Mesendoderm (in vitro differentiated cells): Measurements from ENCODE around the gene MMEL1.
A peak's percentile ranks its signal among the peaks of the same experiment; 100 is the strongest.
"Not testable (repeated sequence)": the region's sequence is repeated elsewhere in the genome, so short reads cannot be mapped to it uniquely, and the experiment has no call there.

ENCODE experiments used
- DNase-seq: peaks from one replicate; pipeline ENCODE4 v3.0.0; 2013
- H2AK5ac ChIP-seq: 2 replicates; pipeline ENCODE4 v1.6.1; 2013; ENCODE audit warnings: low read length, inconsistent platforms
- H2BK120ac ChIP-seq: 2 replicates; pipeline ENCODE4 v1.6.1; 2013; ENCODE audit warnings: low read depth, mild to moderate bottlenecking, low read length, moderate library complexity, mixed read lengths
- H2BK15ac ChIP-seq: replicated peaks from 2 replicates; pipeline ENCODE4 v1.6.1; 2013; ENCODE audit warnings: low read depth, mild to moderate bottlenecking, moderate library complexity
- H2BK5ac ChIP-seq: 2 replicates; pipeline ENCODE4 v1.6.1; 2013; ENCODE audit warnings: low read length, inconsistent platforms
- H3K18ac ChIP-seq: 2 replicates; pipeline ENCODE4 v1.6.1; 2013; ENCODE audit warnings: mild to moderate bottlenecking, low read length, mixed read lengths
- H3K23ac ChIP-seq: one replicate; pipeline ENCODE4 v1.6.1; 2013; ENCODE audit warnings: low read length
- H3K27ac ChIP-seq: 2 replicates; pipeline ENCODE4 v1.5.1; 2013; ENCODE audit warnings: low read depth, mild to moderate bottlenecking, inconsistent platforms, low read length, moderate library complexity
- H3K27me3 ChIP-seq: 2 replicates; pipeline ENCODE4 v1.6.1; 2013; ENCODE audit warnings: low read length, control low read depth, mild to moderate bottlenecking, inconsistent platforms; ENCODE audit not compliant: insufficient read depth, poor library complexity
- H3K36me3 ChIP-seq: 2 replicates; pipeline ENCODE4 v1.6.1; 2013; ENCODE audit warnings: low read length, inconsistent platforms; ENCODE audit not compliant: control insufficient read depth, insufficient read depth
- H3K4ac ChIP-seq: one replicate; pipeline ENCODE4 v1.6.1; 2013; ENCODE audit warnings: low read depth, mild to moderate bottlenecking, low read length, moderate library complexity
- H3K4me1 ChIP-seq: 2 replicates; pipeline ENCODE4 v1.6.1; 2013; ENCODE audit warnings: low read depth, low read length, inconsistent platforms; ENCODE audit not compliant: control insufficient read depth
- H3K4me2 ChIP-seq: 2 replicates; pipeline ENCODE4 v1.6.1; 2013; ENCODE audit warnings: low read length
- H3K4me3 ChIP-seq: 2 replicates; pipeline ENCODE4 v1.5.1; 2013; ENCODE audit warnings: mild to moderate bottlenecking, low read length
- H3K56ac ChIP-seq: one replicate; pipeline ENCODE4 v1.6.1; 2013; ENCODE audit warnings: low read length
- H3K79me1 ChIP-seq: 2 replicates; pipeline ENCODE4 v1.6.1; 2013; ENCODE audit warnings: low read length, inconsistent platforms
- H3K79me2 ChIP-seq: 2 replicates; pipeline ENCODE4 v1.6.1; 2013; ENCODE audit warnings: mild to moderate bottlenecking, low read length; ENCODE audit not compliant: control insufficient read depth, insufficient read depth
- H3K9ac ChIP-seq: 2 replicates; pipeline ENCODE4 v1.6.1; 2013; ENCODE audit warnings: low read length, inconsistent platforms
- H4K5ac ChIP-seq: one replicate; pipeline ENCODE4 v1.6.1; 2013; ENCODE audit warnings: low read length
- H4K8ac ChIP-seq: one replicate; pipeline ENCODE4 v1.6.1; 2013; ENCODE audit warnings: low read depth, mild to moderate bottlenecking, control low read depth, low read length, moderate library complexity
- WGBS: extraction: QIAGEN DNeasy Blood & Tissue Kit; methylation state at CpG from one replicate; pipeline ENCODE4 v1.1.7; 2013; ENCODE audit warnings: low lambda C conversion rate, missing lambda C conversion rate; ENCODE audit not compliant: insufficient coverage; ENCODE audit errors: extremely low coverage; 5-methylcytosine and 5-hydroxymethylcytosine counted together

MMEL1 gene

GRCh38 chr1:2582391-2582790 is 50.4 kb downstream of the MMEL1 start:
- Histone ChIP-seq H3K18ac (no peak overlapping the region), H3K4me1 (peaks cover 1% of the 10 kb centered on the region), H3K36me3 (no peaks in the 10 kb centered on the region), H3K27ac (no peak overlapping the region), H2BK5ac (no peak overlapping the region), H3K23ac (no peak overlapping the region), H2BK15ac (no peak overlapping the region), H3K79me2 (no peaks in the 10 kb centered on the region), H3K4ac (no peak overlapping the region), H3K4me3 (no peak overlapping the region), H4K8ac (no peak overlapping the region), H3K9ac (no peak overlapping the region), H3K56ac (no peak overlapping the region), H2AK5ac (no peak overlapping the region), H3K4me2 (no peak overlapping the region), H2BK120ac (no peak overlapping the region), H4K5ac (no peak overlapping the region), H3K79me1 (no peaks in the 10 kb centered on the region), H3K27me3 (no peaks in the 10 kb centered on the region)
- WGBS: no CpG with 5 or more reads among the region's 7 CpGs
- no peak for DNase-seq

GRCh38 chr1:2580691-2581090 is 52.1 kb downstream of the MMEL1 start:
- no peak overlapping the region for H3K23ac ChIP-seq
- H3K4me1 ChIP-seq: peaks cover 1% of the 10 kb centered on the region
- no peak overlapping the region for H4K5ac ChIP-seq
- no peak for DNase-seq
- H3K79me2 ChIP-seq: no peaks in the 10 kb centered on the region
- H2AK5ac ChIP-seq: no peak overlapping the region
- no peak overlapping the region for H2BK120ac ChIP-seq
- no peak overlapping the region for H2BK5ac ChIP-seq
- no peak overlapping the region for H2BK15ac ChIP-seq
- no peak overlapping the region for H3K4ac ChIP-seq
- H3K79me1 ChIP-seq: no peaks in the 10 kb centered on the region
- H3K4me2 ChIP-seq: no peak overlapping the region
- no peak overlapping the region for H4K8ac ChIP-seq
- no peak overlapping the region for H3K18ac ChIP-seq
- H3K9ac ChIP-seq: no peak overlapping the region
- H3K4me3 ChIP-seq: no peak overlapping the region
- no CpG with 5 or more reads among the region's 10 CpGs for WGBS
- no peak overlapping the region for H3K27ac ChIP-seq
- H3K36me3 ChIP-seq: no peaks in the 10 kb centered on the region
- no peaks in the 10 kb centered on the region for H3K27me3 ChIP-seq
- no peak overlapping the region for H3K56ac ChIP-seq

GRCh38 chr1:2578758-2579118 is 54.1 kb downstream of the MMEL1 start:
- Histone ChIP-seq H4K5ac (no peak overlapping the region), H3K27me3 (no peaks in the 10 kb centered on the region), H3K4me2 (no peak overlapping the region), H3K4me1 (peaks cover 1% of the 10 kb centered on the region), H3K4ac (no peak overlapping the region), H2BK15ac (no peak overlapping the region), H3K23ac (no peak overlapping the region), H3K4me3 (no peak overlapping the region), H3K27ac (no peak overlapping the region), H2AK5ac (no peak overlapping the region), H2BK120ac (no peak overlapping the region), H3K56ac (peak overlapping the region; percentile 11), H3K18ac (no peak overlapping the region), H4K8ac (no peak overlapping the region), H3K36me3 (no peaks in the 10 kb centered on the region), H2BK5ac (no peak overlapping the region), H3K9ac (no peak overlapping the region), H3K79me1 (no peaks in the 10 kb centered on the region), H3K79me2 (no peaks in the 10 kb centered on the region)
- DNase-seq: no peak
- no CpG with 5 or more reads among the region's 4 CpGs for WGBS

GRCh38 chr1:2577565-2578075 is 55.2 kb downstream of the MMEL1 start:
- H3K79me2 ChIP-seq, H2BK5ac ChIP-seq, H3K4me2 ChIP-seq, H3K79me1 ChIP-seq, H2BK15ac ChIP-seq, H2BK120ac ChIP-seq, H3K56ac ChIP-seq, H4K8ac ChIP-seq, H3K18ac ChIP-seq, H3K9ac ChIP-seq, H3K27me3 ChIP-seq, H3K27ac ChIP-seq, H3K36me3 ChIP-seq, H4K5ac ChIP-seq, H3K4me3 ChIP-seq, H3K4ac ChIP-seq, H3K4me1 ChIP-seq, DNase-seq, H2AK5ac ChIP-seq, H3K23ac ChIP-seq: not testable (repeated sequence)
- no CpG with 5 or more reads among the region's 23 CpGs for WGBS

- no peak overlapping the region for H3K4ac ChIP-seq
- H2BK5ac ChIP-seq: no peak overlapping the region
- peaks cover 1% of the 10 kb centered on the region for H3K4me1 ChIP-seq
- no peak overlapping the region for H3K56ac ChIP-seq
- no peak for DNase-seq
- H3K27me3 ChIP-seq: no peaks in the 10 kb centered on the region
- H4K8ac ChIP-seq: no peak overlapping the region
- H4K5ac ChIP-seq: no peak overlapping the region
- no CpG with 5 or more reads among the region's 23 CpGs for WGBS
- no peak overlapping the region for H3K4me2 ChIP-seq
- H3K18ac ChIP-seq: no peak overlapping the region
- no peak overlapping the region for H3K4me3 ChIP-seq
- no peak overlapping the region for H3K9ac ChIP-seq
- no peak overlapping the region for H2AK5ac ChIP-seq
- H3K23ac ChIP-seq: no peak overlapping the region
- H2BK120ac ChIP-seq: no peak overlapping the region
- no peaks in the 10 kb centered on the region for H3K79me1 ChIP-seq
- no peak overlapping the region for H2BK15ac ChIP-seq
- no peaks in the 10 kb centered on the region for H3K36me3 ChIP-seq
- no peak overlapping the region for H3K27ac ChIP-seq
- no peaks in the 10 kb centered on the region for H3K79me2 ChIP-seq
Observed at GRCh38 chr1:2575801-2576663, 56.8 kb downstream of the MMEL1 start.

- H3K4me2 ChIP-seq: no peak overlapping the region
- peaks cover 1% of the 10 kb centered on the region for H3K4me1 ChIP-seq
- no peak overlapping the region for H4K8ac ChIP-seq
- WGBS: no CpG with 5 or more reads among the region's 9 CpGs
- H3K79me2 ChIP-seq: no peaks in the 10 kb centered on the region
- no peak overlapping the region for H3K23ac ChIP-seq
- no peak overlapping the region for H4K5ac ChIP-seq
- no peak for DNase-seq
- no peak overlapping the region for H3K56ac ChIP-seq
- no peak overlapping the region for H2BK120ac ChIP-seq
- no peak overlapping the region for H3K9ac ChIP-seq
- H3K4ac ChIP-seq: no peak overlapping the region
- no peak overlapping the region for H2BK5ac ChIP-seq
- H2BK15ac ChIP-seq: no peak overlapping the region
- no peaks in the 10 kb centered on the region for H3K79me1 ChIP-seq
- H2AK5ac ChIP-seq: no peak overlapping the region
- no peak overlapping the region for H3K27ac ChIP-seq
- H3K4me3 ChIP-seq: no peak overlapping the region
- no peaks in the 10 kb centered on the region for H3K27me3 ChIP-seq
- no peaks in the 10 kb centered on the region for H3K36me3 ChIP-seq
- H3K18ac ChIP-seq: no peak overlapping the region
Observed at GRCh38 chr1:2574350-2574749, 58.5 kb downstream of the MMEL1 start.
